ENCODE data around the gene PKDCC.
"Not testable (repeated sequence)": the region's sequence is repeated elsewhere in the genome, so short reads cannot be mapped to it uniquely, and the experiment has no call there.

PKDCC gene

GRCh38 chr2:42060028-42060427 is 12.2 kb downstream of the PKDCC start:
- peaks cover 43% of the 10 kb centered on the region for H3K36me3 ChIP-seq (ENCODE audit: insufficient read depth, low read depth, low read length)
- H3K9me3 ChIP-seq (ENCODE audit: insufficient read depth, low read depth, low read length) = no peaks in the 10 kb centered on the region
- no peak overlapping the region for H3K27ac ChIP-seq (ENCODE audit: low read length)
- H3K4me1 ChIP-seq (ENCODE audit: insufficient read depth, low read length) = peaks cover 3% of the 10 kb centered on the region; the same call in 1 of the 2 replicates
- no peak overlapping the region for H3K4me3 ChIP-seq (ENCODE audit: low read length)
- peaks cover 6% of the 10 kb centered on the region; the same call in 1 of the 2 replicates for H3K27me3 ChIP-seq (ENCODE audit: insufficient read depth, low read length)
- no peak overlapping the region for H3K9ac ChIP-seq (ENCODE audit: low read depth, low read length)

GRCh38 chr2:42060718-42061619 is 13.1 kb downstream of the PKDCC start:
- H3K9ac ChIP-seq (ENCODE audit: low read depth, low read length) = no peak overlapping the region
- peaks cover 34% of the 10 kb centered on the region for H3K36me3 ChIP-seq (ENCODE audit: insufficient read depth, low read depth, low read length)
- no peaks in the 10 kb centered on the region for H3K4me1 ChIP-seq (ENCODE audit: insufficient read depth, low read length)
- no peak overlapping the region for H3K27ac ChIP-seq (ENCODE audit: low read length)
- H3K27me3 ChIP-seq (ENCODE audit: insufficient read depth, low read length) = peaks cover 6% of the 10 kb centered on the region; the same call in 1 of the 2 replicates
- no peaks in the 10 kb centered on the region for H3K9me3 ChIP-seq (ENCODE audit: insufficient read depth, low read depth, low read length)
- no peak overlapping the region for H3K4me3 ChIP-seq (ENCODE audit: low read length)

GRCh38 chr2:42061839-42062238 is 14.0 kb downstream of the PKDCC start:
- Histone ChIP-seq H3K9me3 (ENCODE audit: insufficient read depth, low read depth, low read length) (no peaks in the 10 kb centered on the region), H3K4me1 (ENCODE audit: insufficient read depth, low read length) (no peaks in the 10 kb centered on the region), H3K9ac (ENCODE audit: low read depth, low read length) (no peak overlapping the region), H3K27me3 (ENCODE audit: insufficient read depth, low read length) (peaks cover 6% of the 10 kb centered on the region; the same call in 1 of the 2 replicates), H3K27ac (ENCODE audit: low read length) (no peak overlapping the region), H3K36me3 (ENCODE audit: insufficient read depth, low read depth, low read length) (peaks cover 25% of the 10 kb centered on the region), H3K4me3 (ENCODE audit: low read length) (no peak overlapping the region)

- H3K4me1 ChIP-seq (ENCODE audit: insufficient read depth, low read length) = no peaks in the 10 kb centered on the region
- H3K4me3 ChIP-seq (ENCODE audit: low read length) = no peak overlapping the region
- no peak overlapping the region for H3K9ac ChIP-seq (ENCODE audit: low read depth, low read length)
- H3K27me3 ChIP-seq (ENCODE audit: insufficient read depth, low read length) = peaks cover 6% of the 10 kb centered on the region; the same call in 1 of the 2 replicates
- no peak overlapping the region for H3K27ac ChIP-seq (ENCODE audit: low read length)
- H3K36me3 ChIP-seq (ENCODE audit: insufficient read depth, low read depth, low read length) = peaks cover 9% of the 10 kb centered on the region
- no peaks in the 10 kb centered on the region for H3K9me3 ChIP-seq (ENCODE audit: insufficient read depth, low read depth, low read length)
Observed at GRCh38 chr2:42063431-42064171, 15.8 kb downstream of the PKDCC start.

- H3K9me3 ChIP-seq (ENCODE audit: insufficient read depth, low read depth, low read length) = no peaks in the 10 kb centered on the region
- H3K27me3 ChIP-seq (ENCODE audit: insufficient read depth, low read length) = peaks cover under 1% of the 10 kb centered on the region; the same call in 1 of the 2 replicates
- H3K36me3 ChIP-seq (ENCODE audit: insufficient read depth, low read depth, low read length) = peaks cover under 1% of the 10 kb centered on the region
- no peak overlapping the region for H3K27ac ChIP-seq (ENCODE audit: low read length)
- no peaks in the 10 kb centered on the region for H3K4me1 ChIP-seq (ENCODE audit: insufficient read depth, low read length)
- H3K4me3 ChIP-seq (ENCODE audit: low read length) = no peak overlapping the region
- H3K9ac ChIP-seq (ENCODE audit: low read depth, low read length) = no peak overlapping the region
Observed at GRCh38 chr2:42064417-42064942, 16.7 kb downstream of the PKDCC start.

GRCh38 chr2:42065753-42066152 is 17.9 kb downstream of the PKDCC start:
- H3K27me3 ChIP-seq (ENCODE audit: insufficient read depth, low read length); H3K36me3 ChIP-seq (ENCODE audit: insufficient read depth, low read depth, low read length); H3K9me3 ChIP-seq (ENCODE audit: insufficient read depth, low read depth, low read length); H3K4me3 ChIP-seq (ENCODE audit: low read length); H3K9ac ChIP-seq (ENCODE audit: low read depth, low read length); H3K27ac ChIP-seq (ENCODE audit: low read length); H3K4me1 ChIP-seq (ENCODE audit: insufficient read depth, low read length): not testable (repeated sequence)

GRCh38 chr2:42067001-42067400 is 19.2 kb downstream of the PKDCC start:
- not testable (repeated sequence) for H3K27me3 ChIP-seq (ENCODE audit: insufficient read depth, low read length); H3K9me3 ChIP-seq (ENCODE audit: insufficient read depth, low read depth, low read length); H3K36me3 ChIP-seq (ENCODE audit: insufficient read depth, low read depth, low read length); H3K4me1 ChIP-seq (ENCODE audit: insufficient read depth, low read length); H3K4me3 ChIP-seq (ENCODE audit: low read length); H3K9ac ChIP-seq (ENCODE audit: low read depth, low read length); H3K27ac ChIP-seq (ENCODE audit: low read length)

- Histone ChIP-seq H3K27me3 (ENCODE audit: insufficient read depth, low read length) (no peaks in the 10 kb centered on the region; the same call in 1 of the 2 replicates), H3K4me3 (ENCODE audit: low read length) (no peak overlapping the region), H3K9ac (ENCODE audit: low read depth, low read length) (no peak overlapping the region), H3K9me3 (ENCODE audit: insufficient read depth, low read depth, low read length) (no peaks in the 10 kb centered on the region), H3K4me1 (ENCODE audit: insufficient read depth, low read length) (no peaks in the 10 kb centered on the region), H3K36me3 (ENCODE audit: insufficient read depth, low read depth, low read length) (no peaks in the 10 kb centered on the region), H3K27ac (ENCODE audit: low read length) (no peak overlapping the region)
Observed at GRCh38 chr2:42067521-42067920, 19.7 kb downstream of the PKDCC start.

GRCh38 chr2:42068571-42069178 is 20.9 kb downstream of the PKDCC start:
- no peak overlapping the region for H3K9ac ChIP-seq (ENCODE audit: low read depth, low read length)
- no peak overlapping the region for H3K27ac ChIP-seq (ENCODE audit: low read length)
- H3K4me1 ChIP-seq (ENCODE audit: insufficient read depth, low read length) = no peaks in the 10 kb centered on the region
- H3K27me3 ChIP-seq (ENCODE audit: insufficient read depth, low read length) = no peaks in the 10 kb centered on the region
- no peak overlapping the region for H3K4me3 ChIP-seq (ENCODE audit: low read length)
- H3K36me3 ChIP-seq (ENCODE audit: insufficient read depth, low read depth, low read length) = no peaks in the 10 kb centered on the region
- H3K9me3 ChIP-seq (ENCODE audit: insufficient read depth, low read depth, low read length) = no peaks in the 10 kb centered on the region

- H3K36me3 ChIP-seq (ENCODE audit: insufficient read depth, low read depth, low read length) = no peaks in the 10 kb centered on the region
- H3K4me1 ChIP-seq (ENCODE audit: insufficient read depth, low read length) = no peaks in the 10 kb centered on the region
- no peaks in the 10 kb centered on the region for H3K27me3 ChIP-seq (ENCODE audit: insufficient read depth, low read length)
- H3K4me3 ChIP-seq (ENCODE audit: low read length) = no peak overlapping the region
- H3K9ac ChIP-seq (ENCODE audit: low read depth, low read length) = no peak overlapping the region
- no peaks in the 10 kb centered on the region for H3K9me3 ChIP-seq (ENCODE audit: insufficient read depth, low read depth, low read length)
- no peak overlapping the region for H3K27ac ChIP-seq (ENCODE audit: low read length)
Observed at GRCh38 chr2:42069568-42069967, 21.7 kb downstream of the PKDCC start.

GRCh38 chr2:42071791-42072190 is 24.0 kb downstream of the PKDCC start:
- no peaks in the 10 kb centered on the region for H3K27me3 ChIP-seq (ENCODE audit: insufficient read depth, low read length)
- no peak overlapping the region for H3K9ac ChIP-seq (ENCODE audit: low read depth, low read length)
- H3K4me1 ChIP-seq (ENCODE audit: insufficient read depth, low read length) = no peaks in the 10 kb centered on the region
- H3K4me3 ChIP-seq (ENCODE audit: low read length) = no peak overlapping the region
- no peaks in the 10 kb centered on the region for H3K36me3 ChIP-seq (ENCODE audit: insufficient read depth, low read depth, low read length)
- H3K27ac ChIP-seq (ENCODE audit: low read length) = no peak overlapping the region
- H3K9me3 ChIP-seq (ENCODE audit: insufficient read depth, low read depth, low read length) = no peaks in the 10 kb centered on the region
